Activated CD4-positive, alpha-beta memory T cell treated with anti-CD3 and anti-CD28 coated beads for 36 hours (primary cell): Measurements from ENCODE around the gene PAN2. TPM values are rescaled to one million over a fixed set of nuclear protein-coding genes. Genes with fewer than 3 reads are reported as not detected.

ENCODE experiments used
- CTCF ChIA-PET: fragments of 350-600 bp; sonication (Branson Sonifier 250); formaldehyde crosslinking; loops from one replicate; lab custom pipeline; 2021; ENCODE audit warnings: antibody characterized with exemption, inconsistent platforms; lab: Charles Lee
- POLR2A ChIA-PET: fragments of 350-600 bp; sonication (Branson Sonifier 250); formaldehyde crosslinking; loops from one replicate; lab custom pipeline; 2021; ENCODE audit warnings: antibody characterized with exemption; lab: Charles Lee
- DNase-seq: peaks from one replicate; pipeline ENCODE4 v3.0.0-alpha.2; 2020
- H3K27ac Mint-ChIP-seq: one replicate; pipeline ENCODE4 v1.8.0; 2021; ENCODE audit warnings: mixed read lengths
- H3K27me3 Mint-ChIP-seq: one replicate; pipeline ENCODE4 v1.8.0; 2021; ENCODE audit warnings: mixed read lengths
- H3K36me3 Mint-ChIP-seq: one replicate; pipeline ENCODE4 v1.8.0; 2021; ENCODE audit warnings: mixed read lengths
- H3K4me1 Mint-ChIP-seq: one replicate; pipeline ENCODE4 v1.8.0; 2021; ENCODE audit warnings: low read depth, mixed read lengths
- H3K4me3 Mint-ChIP-seq: one replicate; pipeline ENCODE4 v1.8.0; 2021; ENCODE audit warnings: mild to moderate bottlenecking, mixed read lengths
- H3K9me3 Mint-ChIP-seq: one replicate; pipeline ENCODE4 v1.8.0; 2021; ENCODE audit warnings: mixed read lengths
- intact Hi-C: fragments of 100-400 bp; cut with micrococcal nuclease; formaldehyde crosslinking; loops from one replicate; pipeline ENCODE4 v1.15.1; 2023
- total RNA-seq, 2 experiments: library from RNA; stranded (reverse); gene quantifications; one replicate each; pipeline ENCODE4 v1.2.3, GENCODE V29; 2021

The PAN2 gene
- total RNA-seq, 2 experiments from 2014 or later, result 49.0 to 51.2 TPM

GRCh38 chr12:56304872-56305590 lies 28.8 kb downstream of the PAN2 start:
- POLR2A ChIA-PET, result no interaction called here
- peaks cover 18% of the 10 kb centered on the region for H3K4me1 Mint-ChIP-seq

DNA sequence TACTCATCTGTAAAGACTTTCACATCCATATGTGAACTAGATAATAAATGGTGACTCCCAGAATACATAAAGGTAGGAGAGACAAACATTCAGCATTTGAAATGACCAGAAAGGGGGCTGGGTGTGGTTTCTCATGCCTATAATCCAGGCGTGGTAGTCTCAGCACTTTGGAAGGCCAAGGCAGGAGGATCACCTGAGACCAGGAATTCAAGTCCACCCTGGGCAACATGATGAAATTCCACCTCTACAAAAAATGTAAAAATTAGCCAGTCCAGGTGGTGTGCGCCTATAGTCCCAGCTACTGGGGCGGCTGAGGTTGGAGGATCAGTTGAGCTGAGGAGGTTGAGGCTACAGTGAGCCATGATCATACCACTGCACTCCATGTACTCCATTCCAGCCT lies 29.5 kb downstream of the PAN2 start:
- intact Hi-C loops, result no loop called here
- POLR2A ChIA-PET, result no interaction called here
- H3K27ac Mint-ChIP-seq, result no peak overlapping the region

More at GRCh38 chr12:56304872-56305590, 28.8 kb downstream of the PAN2 start:
- CTCF ChIA-PET, result interaction anchor here (0.7 kb wide), 1 partner anchor 41 kb away, joined by 3 read pairs; no protein-coding TSS in a partner anchor
- intact Hi-C loops, result no loop called here
- Mint-ChIP-seq H3K4me3 (no peak overlapping the region), H3K36me3 (peaks cover 14% of the 10 kb centered on the region), H3K27ac (no peak overlapping the region), H3K9me3 (no peaks in the 10 kb centered on the region), H3K27me3 (no peaks in the 10 kb centered on the region)
- DNase-seq, result no peak

GRCh38 chr12:56300644-56301464 lies 32.9 kb downstream of the PAN2 start:
- CTCF ChIA-PET, result interaction anchor here (0.7 to 1.6 kb wide), 2 partner anchors 20 to 148 kb away, joined by 4 read pairs; partner anchors contain the start of gene TIMELESS
- POLR2A ChIA-PET, result interaction anchor here (1.3 to 2.4 kb wide), 3 partner anchors 10 to 111 kb away, joined by 4 to 9 read pairs (median 5); partner anchors contain the start of genes PAN2 and SMARCC2
- peaks cover 46% of the 10 kb centered on the region for H3K4me1 Mint-ChIP-seq

More for the DNA sequence above, 29.5 kb downstream of the PAN2 start:
- H3K4me1 Mint-ChIP-seq, result peaks cover 18% of the 10 kb centered on the region
- H3K36me3 Mint-ChIP-seq, result peaks cover 12% of the 10 kb centered on the region
- CTCF ChIA-PET, result interaction anchor here (1.3 kb wide), 1 partner anchor 11 kb away, joined by 4 read pairs; no protein-coding TSS in a partner anchor
- no peaks in the 10 kb centered on the region for H3K27me3 Mint-ChIP-seq
- DNase-seq, result no peak
- H3K4me3 Mint-ChIP-seq, result no peak overlapping the region
- no peaks in the 10 kb centered on the region for H3K9me3 Mint-ChIP-seq

DNA sequence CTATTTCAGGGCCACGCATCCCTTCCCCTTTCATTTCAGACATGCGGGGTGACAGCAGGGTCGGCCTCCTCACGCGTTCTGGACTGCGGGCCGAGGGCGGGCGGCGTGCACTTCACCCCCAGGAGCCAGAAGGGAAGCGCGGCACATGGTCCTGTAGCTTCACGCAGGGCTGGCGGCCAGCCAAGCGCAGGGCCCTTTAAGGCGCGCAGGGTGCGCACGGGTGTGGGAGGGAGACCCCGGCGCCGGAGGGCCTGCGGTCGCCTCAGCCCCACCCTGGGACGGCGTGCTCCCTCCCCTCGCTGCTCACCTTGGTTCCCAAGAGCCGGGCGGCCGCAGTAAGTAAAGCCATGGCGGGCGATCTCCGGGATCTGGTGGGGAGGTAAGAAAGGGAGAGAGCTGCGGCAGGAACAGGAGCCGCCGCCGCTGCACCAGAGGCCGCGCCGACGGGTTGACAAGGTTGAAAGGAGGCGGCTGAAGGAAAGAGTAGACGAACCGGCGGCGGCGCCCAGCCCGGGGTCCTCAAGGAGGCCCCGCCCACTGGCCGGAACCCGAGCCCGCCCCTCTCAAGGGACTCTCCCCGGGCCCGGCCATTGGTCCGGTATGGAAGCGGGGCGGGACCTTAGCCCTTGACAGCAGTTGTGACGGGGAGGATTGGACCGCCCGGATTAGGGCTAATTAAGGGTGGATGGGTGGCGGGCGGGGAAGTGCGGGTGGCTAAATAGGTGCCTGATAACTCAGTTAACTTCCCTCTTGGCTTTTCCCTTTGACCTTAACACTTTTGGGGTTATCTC lies 33.8 kb downstream of the PAN2 start, which contains the start of gene CS:
TSS of gene CS (minus strand) at position 478 of the 791 bp plus-strand sequence. CDS start at position 349, 129 bp downstream.
- H3K4me3 Mint-ChIP-seq, result peak within 1 kb of the TSS; percentile 98
- H3K36me3 Mint-ChIP-seq, result peaks cover 21% of the 10 kb centered on the region
- CTCF ChIA-PET, result interaction anchor here (1.0 to 2.0 kb wide), 5 partner anchors 9 to 164 kb away, joined by 3 to 6 read pairs (median 4); partner anchors contain the start of genes COQ10A, STAT2 and TIMELESS
- POLR2A ChIA-PET, result interaction anchor here (0.6 to 2.4 kb wide), 9 partner anchors 11 to 110 kb away, joined by 3 to 9 read pairs (median 3); partner anchors contain the start of genes CNPY2, IL23A, PAN2 and SMARCC2
- peak; percentile 99 for DNase-seq
- no peaks in the 10 kb centered on the region for H3K9me3 Mint-ChIP-seq
- H3K27me3 Mint-ChIP-seq, result no peaks in the 10 kb centered on the region
- H3K27ac Mint-ChIP-seq, result peak within 1 kb of the TSS; percentile 98
- peaks cover 46% of the 10 kb centered on the region for H3K4me1 Mint-ChIP-seq
- intact Hi-C loops, result loop anchor here (1.0 to 2.0 kb wide), 10 partner anchors 16 to 182 kb away; partner anchors contain the start of genes COQ10A, IL23A, MYL6 and PAN2

More at GRCh38 chr12:56300644-56301464, 32.9 kb downstream of the PAN2 start:
- Mint-ChIP-seq H3K4me3 (peak overlapping the region; percentile 98), H3K27ac (peak overlapping the region; percentile 98), H3K36me3 (peaks cover 25% of the 10 kb centered on the region), H3K27me3 (no peaks in the 10 kb centered on the region), H3K9me3 (no peaks in the 10 kb centered on the region)
- no peak for DNase-seq
- intact Hi-C loops, result loop anchor here (1.0 to 2.0 kb wide), 10 partner anchors 15 to 183 kb away; partner anchors contain the start of genes COQ10A, IL23A, MYL6 and PAN2

DNA sequence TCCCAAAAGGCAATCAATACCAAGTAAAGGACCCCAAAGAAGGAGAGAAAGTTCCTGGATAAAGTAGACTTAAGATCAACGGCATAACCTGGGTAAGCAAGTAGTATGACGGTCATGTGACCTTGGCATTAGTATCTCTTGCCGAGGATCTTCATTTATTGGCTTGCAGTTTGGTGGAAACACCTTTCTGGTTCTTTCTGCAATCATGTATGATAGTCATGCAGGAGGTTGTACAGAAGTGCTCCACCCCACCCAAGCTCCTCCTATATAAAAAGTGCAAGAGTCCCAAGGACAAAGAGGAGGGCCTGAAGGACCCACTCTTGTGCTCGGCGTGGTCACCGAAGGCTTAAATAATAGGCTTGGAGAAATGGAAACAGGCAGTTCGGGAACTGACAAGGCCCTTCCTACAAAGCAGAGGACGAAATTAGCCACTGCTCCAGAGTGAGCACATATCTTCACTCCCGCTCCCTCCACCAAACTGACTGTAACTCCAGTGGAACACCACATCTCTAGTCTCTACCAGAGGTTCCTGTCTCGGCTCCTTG lies 34.4 kb downstream of the PAN2 start:
- peak; percentile 25 for DNase-seq
- H3K27me3 Mint-ChIP-seq, result no peaks in the 10 kb centered on the region
- H3K27ac Mint-ChIP-seq, result peak overlapping the region; percentile 98
- H3K4me1 Mint-ChIP-seq, result peaks cover 48% of the 10 kb centered on the region
- peaks cover 19% of the 10 kb centered on the region for H3K36me3 Mint-ChIP-seq
- intact Hi-C loops, result no loop called here
- no peaks in the 10 kb centered on the region for H3K9me3 Mint-ChIP-seq
- CTCF ChIA-PET, result interaction anchor here (1.0 to 2.0 kb wide), 7 partner anchors 9 to 180 kb away, joined by 3 to 6 read pairs (median 4); partner anchors contain the start of genes COQ10A, STAT2 and TIMELESS
- peak overlapping the region; percentile 98 for H3K4me3 Mint-ChIP-seq
- POLR2A ChIA-PET, result interaction anchor here (0.6 to 2.4 kb wide), 9 partner anchors 16 to 170 kb away, joined by 3 to 9 read pairs (median 3); partner anchors contain the start of genes CNPY2, IL23A, PAN2 and SMARCC2

DNA sequence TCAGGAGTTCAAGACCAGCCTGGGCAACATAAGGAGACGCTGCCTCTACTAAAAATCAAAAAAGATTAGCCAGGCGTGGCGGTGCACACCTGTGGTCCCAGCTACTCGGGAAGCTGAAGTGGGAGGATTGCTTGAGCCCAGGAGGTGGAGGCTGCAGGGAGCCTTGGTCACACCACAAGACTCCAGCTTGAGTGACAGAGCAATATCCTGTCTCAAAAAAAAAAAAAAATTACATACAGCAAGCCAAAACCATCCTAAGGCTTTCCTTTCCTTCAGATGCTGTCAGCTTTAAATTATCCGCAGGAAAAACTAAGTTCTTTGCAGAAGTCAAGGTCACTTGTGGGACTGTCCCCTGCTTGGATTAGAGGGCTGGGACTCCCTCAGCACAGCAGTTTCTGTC lies 35.0 kb downstream of the PAN2 start:
- H3K27ac Mint-ChIP-seq, result peak overlapping the region; percentile 98

DNA sequence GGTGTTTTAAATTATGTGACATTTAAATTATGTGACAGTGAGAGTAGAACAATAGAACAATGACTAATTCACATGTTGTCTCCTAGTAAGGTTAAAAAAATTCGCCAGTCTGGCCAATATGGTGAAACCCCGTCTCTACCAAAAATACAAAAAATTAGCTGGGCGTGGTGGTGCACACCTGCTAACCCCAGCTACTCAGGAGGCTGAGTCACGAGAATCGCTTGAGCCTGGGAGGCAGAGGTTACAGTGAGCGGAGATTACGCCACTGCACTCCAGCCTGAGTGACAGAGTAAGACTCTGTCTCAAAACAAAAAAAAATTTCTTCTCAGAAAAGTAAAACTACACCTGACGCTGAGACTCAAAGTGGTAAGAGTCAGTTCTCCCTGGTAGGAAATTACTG lies 36.4 kb downstream of the PAN2 start:
- H3K27me3 Mint-ChIP-seq, result no peaks in the 10 kb centered on the region
- H3K4me1 Mint-ChIP-seq, result peaks cover 58% of the 10 kb centered on the region
- H3K9me3 Mint-ChIP-seq, result no peaks in the 10 kb centered on the region
- peak overlapping the region; percentile 42 for H3K27ac Mint-ChIP-seq
- peaks cover 21% of the 10 kb centered on the region for H3K36me3 Mint-ChIP-seq
- H3K4me3 Mint-ChIP-seq, result no peak overlapping the region
- DNase-seq, result peak; percentile 16
- intact Hi-C loops, result no loop called here
- CTCF ChIA-PET, result interaction anchor here (1.9 kb wide), 1 partner anchor 167 kb away, joined by 6 read pairs; no protein-coding TSS in a partner anchor
- POLR2A ChIA-PET, result interaction anchor here (1.3 kb wide), 1 partner anchor 36 kb away, joined by 3 read pairs; the partner anchor contains the start of gene PAN2

More for the DNA sequence above, 35.0 kb downstream of the PAN2 start:
- intact Hi-C loops, result no loop called here
- H3K4me3 Mint-ChIP-seq, result peak overlapping the region; percentile 98
- ChIA-PET POLR2A (interaction anchor here (0.7 to 2.2 kb wide), 10 partner anchors 10 to 181 kb away, joined by 3 to 9 read pairs (median 3); partner anchors contain the start of genes CNPY2, IL23A, PAN2 and SMARCC2), CTCF (interaction anchor here (1.0 to 2.0 kb wide), 5 partner anchors 10 to 179 kb away, joined by 3 to 6 read pairs (median 4); partner anchors contain the start of genes COQ10A and STAT2)
- H3K9me3 Mint-ChIP-seq, result no peaks in the 10 kb centered on the region
- peaks cover 21% of the 10 kb centered on the region for H3K36me3 Mint-ChIP-seq
- no peak for DNase-seq
- H3K4me1 Mint-ChIP-seq, result peaks cover 52% of the 10 kb centered on the region
- no peaks in the 10 kb centered on the region for H3K27me3 Mint-ChIP-seq

- Mint-ChIP-seq H3K36me3 (peaks cover 21% of the 10 kb centered on the region), H3K9me3 (no peaks in the 10 kb centered on the region), H3K27me3 (no peaks in the 10 kb centered on the region), H3K27ac (peak overlapping the region; percentile 57), H3K4me1 (peaks cover 60% of the 10 kb centered on the region), H3K4me3 (no peak overlapping the region)
- CTCF ChIA-PET, result no interaction called here
- intact Hi-C loops, result no loop called here
- POLR2A ChIA-PET, result interaction anchor here (1.0 kb wide), 1 partner anchor 39 kb away, joined by 3 read pairs; no protein-coding TSS in a partner anchor
- DNase-seq, result no peak
These were observed 37.5 kb downstream of the PAN2 start for GRCh38 chr12:56296295-56296694.

DNA sequence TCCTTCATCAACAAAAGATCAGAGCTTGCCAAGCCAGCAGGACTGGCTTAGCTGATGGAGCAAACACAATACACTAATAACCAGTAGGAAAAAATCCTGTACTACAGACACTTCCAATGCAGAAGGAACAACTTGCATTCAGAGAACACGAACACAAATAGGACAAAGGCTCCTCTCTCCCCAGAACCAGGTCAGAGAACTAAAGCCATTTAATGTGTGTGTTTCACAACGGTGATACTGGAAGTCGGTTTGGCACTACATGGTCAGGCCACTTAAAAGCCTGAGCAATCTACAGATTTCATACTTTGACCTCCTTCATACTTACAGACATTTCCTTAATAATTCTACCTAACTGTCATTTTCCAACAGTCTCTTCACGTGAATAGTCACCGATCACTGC lies 40.0 kb downstream of the PAN2 start:
- H3K27ac Mint-ChIP-seq, result no peak overlapping the region
- intact Hi-C loops, result no loop called here
- no peaks in the 10 kb centered on the region for H3K27me3 Mint-ChIP-seq
- POLR2A ChIA-PET, result no interaction called here
- peaks cover 62% of the 10 kb centered on the region for H3K4me1 Mint-ChIP-seq
- H3K36me3 Mint-ChIP-seq, result peaks cover 28% of the 10 kb centered on the region
- H3K9me3 Mint-ChIP-seq, result no peaks in the 10 kb centered on the region
- CTCF ChIA-PET, result interaction anchor here (0.6 to 1.2 kb wide), 3 partner anchors 10 to 170 kb away, joined by 3 to 4 read pairs (median 4); partner anchors contain the start of gene TIMELESS
- no peak overlapping the region for H3K4me3 Mint-ChIP-seq
- no peak for DNase-seq

DNA sequence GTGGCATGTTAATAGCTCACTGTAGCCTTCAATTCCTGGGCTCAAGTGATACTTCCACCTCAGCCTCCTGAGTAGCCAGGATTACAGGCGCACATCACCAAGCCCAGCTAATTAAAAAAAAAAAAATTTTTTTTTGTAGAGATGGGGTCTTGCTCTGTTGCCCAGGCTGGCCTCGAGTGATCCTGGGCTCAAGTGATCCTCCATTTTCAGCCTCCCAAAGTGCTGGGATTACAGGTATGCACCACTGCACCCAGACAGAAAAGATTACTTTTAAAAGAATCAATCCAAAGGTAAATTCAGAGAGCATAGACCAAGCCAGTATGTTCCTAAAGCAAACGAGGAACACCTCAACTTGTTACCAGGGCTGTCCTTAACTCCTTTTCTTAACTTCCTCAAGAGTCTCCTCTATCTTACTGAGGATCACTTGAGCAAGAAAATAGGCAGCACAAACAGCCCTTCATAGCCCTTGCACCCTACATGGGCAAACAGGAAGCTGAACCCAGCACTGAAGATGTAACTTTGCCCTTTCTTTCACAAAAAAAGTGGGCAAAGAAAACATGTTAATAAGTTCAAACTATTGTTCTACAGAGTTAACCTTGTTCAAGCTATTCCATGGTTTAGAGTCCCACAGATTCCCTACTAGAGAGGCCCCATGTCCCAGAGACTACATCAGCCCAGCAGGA lies 45.0 kb downstream of the PAN2 start:
- peaks cover 18% of the 10 kb centered on the region for H3K36me3 Mint-ChIP-seq
- CTCF ChIA-PET, result no interaction called here
- no peaks in the 10 kb centered on the region for H3K9me3 Mint-ChIP-seq
- H3K4me3 Mint-ChIP-seq, result no peak overlapping the region
- H3K4me1 Mint-ChIP-seq, result peaks cover 31% of the 10 kb centered on the region
- no peak for DNase-seq
- no peaks in the 10 kb centered on the region for H3K27me3 Mint-ChIP-seq
- intact Hi-C loops, result no loop called here
- POLR2A ChIA-PET, result interaction anchor here (1.0 to 1.1 kb wide), 2 partner anchors 13 to 37 kb away, joined by 3 to 4 read pairs; no protein-coding TSS in a partner anchor
- H3K27ac Mint-ChIP-seq, result no peak overlapping the region
